HG02970 (cell line): ENCODE measurements around the gene APOL2.
"Not testable (repeated sequence)": the region's sequence is repeated elsewhere in the genome, so short reads cannot be mapped to it uniquely, and the experiment has no call there.

ENCODE experiments used
- ATAC-seq: cut with Tn5 transposase; IDR thresholded peaks from one replicate; pipeline ENCODE4 v1.9.1; 2021; ENCODE audit warnings: mild to moderate bottlenecking, moderate library complexity, moderate number of reproducible peaks; ENCODE audit not compliant: unreplicated experiment, low FRiP score

APOL2 gene

GRCh38 chr22:36201630-36202319 is 37.6 kb downstream of the APOL2 start, which contains the start of gene APOL4:
Gene APOL4 (minus strand): TSS chr22:36201809. CDS start chr22:36201734, 75 bp downstream.
- ATAC-seq, result no peak

- not testable (repeated sequence) for ATAC-seq
Observed at GRCh38 chr22:36201025-36201424, 38.3 kb downstream of the APOL2 start.

- no peak for ATAC-seq
Observed at GRCh38 chr22:36199001-36199551, 40.3 kb downstream of the APOL2 start.

- ATAC-seq, result no peak
Observed at GRCh38 chr22:36198536-36198935, 40.8 kb downstream of the APOL2 start.

GRCh38 chr22:36197514-36198146 is 41.7 kb downstream of the APOL2 start:
- no peak for ATAC-seq

GRCh38 chr22:36197065-36197440 is 42.3 kb downstream of the APOL2 start:
- no peak for ATAC-seq

- no peak for ATAC-seq
Observed at GRCh38 chr22:36196254-36197064, 42.9 kb downstream of the APOL2 start.

GRCh38 chr22:36194971-36195370 is 44.4 kb downstream of the APOL2 start:
- ATAC-seq, result no peak

- ATAC-seq, result no peak
Observed at GRCh38 chr22:36194385-36194784, 44.9 kb downstream of the APOL2 start.

GRCh38 chr22:36193577-36193976 is 45.8 kb downstream of the APOL2 start:
- ATAC-seq, result no peak

GRCh38 chr22:36193171-36193570 is 46.2 kb downstream of the APOL2 start:
- ATAC-seq, result no peak

GRCh38 chr22:36192542-36192941 is 46.8 kb downstream of the APOL2 start:
- ATAC-seq, result no peak

- no peak for ATAC-seq
Observed at GRCh38 chr22:36191106-36191836, 48.1 kb downstream of the APOL2 start.

- not testable (repeated sequence) for ATAC-seq
Observed at GRCh38 chr22:36187862-36188261, 51.5 kb downstream of the APOL2 start.

- no peak for ATAC-seq
Observed at GRCh38 chr22:36185828-36186624, 53.3 kb downstream of the APOL2 start.

- ATAC-seq, result no peak
Observed at GRCh38 chr22:36184433-36185025, 54.8 kb downstream of the APOL2 start.

GRCh38 chr22:36183446-36183845 is 55.9 kb downstream of the APOL2 start:
- no peak for ATAC-seq

- no peak for ATAC-seq
Observed at GRCh38 chr22:36182857-36183256, 56.5 kb downstream of the APOL2 start.

- no peak for ATAC-seq
Observed at GRCh38 chr22:36182056-36182455, 57.3 kb downstream of the APOL2 start.
